OCI-LY7 (cell line): ENCODE data around the gene TMIGD3. TPM values are rescaled to one million over a fixed set of nuclear protein-coding genes. Genes with fewer than 3 reads are reported as not detected.

Source experiments
- BruUV-seq: library from RNA; stranded (reverse); fragments of 400-500 nt; replicated peaks from 2 replicates; lab custom pipeline; 2021; lab: Mats Ljungman, UMichigan
- CTCF ChIA-PET: fragments of 300-600 bp; sonication (Branson Sonifier 250); formaldehyde crosslinking; loops from one replicate; lab custom pipeline; 2022; ENCODE audit warnings: antibody characterized with exemption; ENCODE audit not compliant: unreplicated experiment; lab: Charles Lee
- POLR2A ChIA-PET: fragments of 300-600 bp; sonication (Branson Sonifier 250); formaldehyde crosslinking; loops from one replicate; lab custom pipeline; 2022; ENCODE audit warnings: antibody characterized with exemption; lab: Charles Lee
- DNase-seq: peaks from one replicate; pipeline ENCODE4 v3.0.0-alpha.2; 2015; ENCODE audit warnings: low spot score
- H2AFZ ChIP-seq: fragments of 200-600 bp; sonication (generic), shearing (Covaris generic); 2 replicates; pipeline ENCODE4 v1.6.1; 2014; ENCODE audit warnings: mild to moderate bottlenecking, antibody characterized with exemption, low read length, moderate library complexity
- H3K27ac ChIP-seq: fragments of 200-600 bp; sonication (generic); 2 replicates; pipeline ENCODE4 v1.5.1; 2014; ENCODE audit warnings: mixed run types, low read depth, mild to moderate bottlenecking, moderate library complexity, low read length, inconsistent platforms; ENCODE audit not compliant: poor library complexity, severe bottlenecking
- H3K36me3 ChIP-seq: fragments of 200-600 bp; sonication (generic); 2 replicates; pipeline ENCODE4 v1.6.1; 2014; ENCODE audit warnings: mild to moderate bottlenecking, antibody characterized with exemption, low read length, moderate library complexity, mixed read lengths; ENCODE audit not compliant: insufficient read depth
- H3K4me1 ChIP-seq: fragments of 200-600 bp; sonication (generic); 2 replicates; pipeline ENCODE4 v1.5.1; 2014; ENCODE audit warnings: mild to moderate bottlenecking, low read length; ENCODE audit not compliant: insufficient read depth, poor library complexity, severe bottlenecking
- H3K4me2 ChIP-seq: fragments of 200-600 bp; sonication (generic); 2 replicates; pipeline ENCODE4 v1.6.1; 2014; ENCODE audit warnings: mild to moderate bottlenecking, low read length
- H3K4me3 ChIP-seq: fragments of 200-600 bp; sonication (generic); 2 replicates; pipeline ENCODE4 v1.5.1; 2014; ENCODE audit warnings: mild to moderate bottlenecking, low read depth, low read length; ENCODE audit not compliant: poor library complexity, severe bottlenecking
- H3K79me2 ChIP-seq: fragments of 200-600 bp; sonication (generic); 2 replicates; pipeline ENCODE4 v1.6.1; 2016; ENCODE audit warnings: low read depth, mild to moderate bottlenecking, low read length, moderate library complexity, mixed read lengths; ENCODE audit not compliant: insufficient read depth
- H3K9me2 ChIP-seq: fragments of 200-600 bp; sonication (generic); 2 replicates; pipeline ENCODE4 v1.6.1; 2016; ENCODE audit warnings: mild to moderate bottlenecking, low read length, mixed read lengths; ENCODE audit not compliant: insufficient read depth
- H3K9me3 ChIP-seq: fragments of 200-600 bp; sonication (generic); 2 replicates; pipeline ENCODE4 v1.6.1; 2014; ENCODE audit warnings: mild to moderate bottlenecking, mixed run types, low read length, mixed read lengths
- H4K20me1 ChIP-seq: fragments of 200-600 bp; sonication (generic); 2 replicates; pipeline ENCODE4 v1.6.1; 2014; ENCODE audit warnings: mild to moderate bottlenecking, antibody characterized with exemption, low read length, moderate library complexity, mixed read lengths; ENCODE audit not compliant: insufficient read depth
- EZH2phosphoT487 ChIP-seq: fragments of 200-600 bp; sonication (generic); IDR thresholded peaks from 2 replicates; pipeline ENCODE4 v1.6.1; 2018; ENCODE audit warnings: low read depth, borderline replicate concordance, mild to moderate bottlenecking, mixed run types, antibody characterized with exemption, low read length, moderate library complexity, mixed read lengths
- intact Hi-C: fragments of 100-400 bp; cut with micrococcal nuclease; formaldehyde crosslinking; loops from one replicate; pipeline ENCODE4 v1.10.0; 2022; ENCODE audit not compliant: unreplicated experiment
- small RNA-seq: library from RNA; depleted of rRNA; stranded (forward); fragments of <200 nt; gene quantifications from one replicate; pipeline ENCODE3, GENCODE V24; 2014
- total RNA-seq, 2 experiments: library from RNA; depleted of rRNA in 1 of 2; stranded (reverse); fragments of >200 nt in 1 of 2; shearing (Covaris generic) in 1 of 2; gene quantifications; 2 replicates each; pipeline ENCODE4 v1.2.3, GENCODE V29; 2014 to 2022

TMIGD3 gene
- total RNA-seq, 2 experiments from 2014 or later, result not detected

- ChIA-PET CTCF (no interaction called here), POLR2A (interaction anchor here (0.7 kb wide), 1 partner anchor 9 kb away, joined by 3 read pairs; no protein-coding TSS in a partner anchor)
- H3K27ac ChIP-seq, result no peak overlapping the region
- intact Hi-C loops, result no loop called here
- no peak overlapping the region for H2AFZ ChIP-seq
- H3K9me2 ChIP-seq, result no peaks in the 10 kb centered on the region
- H3K4me2 ChIP-seq, result no peak overlapping the region
- no TSS peak for BruUV-seq
- TF ChIP-seq EZH2phosphoT487, result no peak
- H3K79me2 ChIP-seq, result no peaks in the 10 kb centered on the region
- no peaks in the 10 kb centered on the region for H3K9me3 ChIP-seq
- no peak for DNase-seq
- H3K4me1 ChIP-seq, result no peaks in the 10 kb centered on the region
- peaks cover 51% of the 10 kb centered on the region for H3K36me3 ChIP-seq
- no peak overlapping the region for H3K4me3 ChIP-seq
- H4K20me1 ChIP-seq, result no peaks in the 10 kb centered on the region
Observed at GRCh38 chr1:111436726-111437125, 66.7 kb downstream of the TMIGD3 start.

Small RNA genes lying within 50 kb of the gene (small RNA-seq; reads per million reads assigned to genes)
- not detected for gene RF00019
- not detected for gene RNU6-792P

Other genes starting within 250 kb of the TMIGD3 start
- gene CHIA, start 212.8 kb downstream of the TMIGD3 start, total RNA-seq (2014; rRNA removed; shearing (Covaris generic)), result not detected in 2 replicates
- gene CHIA, start 212.8 kb downstream of the TMIGD3 start, total RNA-seq (2022), result not detected in 2 replicates
- 3.8 and 4.1 TPM in 2 replicates for gene OVGP1, start 75.9 kb downstream of the TMIGD3 start, total RNA-seq (2014; rRNA removed; shearing (Covaris generic))
- 0.93 and 2.0 TPM in 2 replicates for gene OVGP1, start 75.9 kb downstream of the TMIGD3 start, total RNA-seq (2022)
- 63.0 and 97.3 TPM in 2 replicates for gene WDR77, start 54.4 kb downstream of the TMIGD3 start, total RNA-seq (2014; rRNA removed; shearing (Covaris generic))
- gene WDR77, start 54.4 kb downstream of the TMIGD3 start, total RNA-seq (2022), result 59.9 and 66.4 TPM in 2 replicates
- 286 and 291 TPM in 2 replicates for gene ATP5PB, start 54.2 kb downstream of the TMIGD3 start, total RNA-seq (2014; rRNA removed; shearing (Covaris generic))
- 285 and 303 TPM in 2 replicates for gene ATP5PB, start 54.2 kb downstream of the TMIGD3 start, total RNA-seq (2022)
- 0.39 and 1.3 TPM in 2 replicates for gene C1orf162, start 29.6 kb downstream of the TMIGD3 start, total RNA-seq (2014; rRNA removed; shearing (Covaris generic))
- gene C1orf162, start 29.6 kb downstream of the TMIGD3 start, total RNA-seq (2022), result 1.1 and 1.4 TPM in 2 replicates
- gene ADORA3, start within 50 bp of the TMIGD3 start, total RNA-seq (2014; rRNA removed; shearing (Covaris generic)), result not detected in 2 replicates
- gene ADORA3, start within 50 bp of the TMIGD3 start, total RNA-seq (2022), result 0.17 TPM in 1 of 2 replicates, not detected in the other
- 8.5 and 10.4 TPM in 2 replicates for gene RAP1A, start 116.2 kb upstream of the TMIGD3 start, total RNA-seq (2014; rRNA removed; shearing (Covaris generic))
- gene RAP1A, start 116.2 kb upstream of the TMIGD3 start, total RNA-seq (2022), result 72.0 and 86.3 TPM in 2 replicates
- 3.9 and 4.1 TPM in 2 replicates for gene INKA2, start 235.8 kb upstream of the TMIGD3 start, total RNA-seq (2014; rRNA removed; shearing (Covaris generic))
- gene INKA2, start 235.8 kb upstream of the TMIGD3 start, total RNA-seq (2022), result 10.8 and 12.2 TPM in 2 replicates